Osteoblast (primary cell): ENCODE results near the gene HOXA2. TPM values are rescaled to one million over a fixed set of nuclear protein-coding genes. Genes with fewer than 3 reads are reported as not detected.

Source experiments
- DNase-seq: peaks from one replicate; pipeline ENCODE4 v3.0.0; 2011; ENCODE audit warnings: low spot score, mixed read lengths; ENCODE audit not compliant: insufficient read length; ENCODE audit errors: missing footprints
- H2AFZ ChIP-seq: 2 replicates; pipeline ENCODE4 v1.6.0; 2011; ENCODE audit warnings: mild to moderate bottlenecking, low read length
- H3K27ac ChIP-seq: 2 replicates; pipeline ENCODE4 v1.5.1; 2011; ENCODE audit warnings: mild to moderate bottlenecking, low read depth, low read length, moderate library complexity
- H3K27me3 ChIP-seq: 2 replicates; pipeline ENCODE4 v1.6.0; 2012; ENCODE audit warnings: mild to moderate bottlenecking, control low read depth, inconsistent platforms, low read length, moderate library complexity; ENCODE audit not compliant: insufficient read depth
- H3K36me3 ChIP-seq: 2 replicates; pipeline ENCODE4 v1.5.1; 2011; ENCODE audit warnings: mild to moderate bottlenecking, low read length, control low read depth, moderate library complexity; ENCODE audit not compliant: insufficient read depth
- H3K4me1 ChIP-seq: 2 replicates; pipeline ENCODE4 v1.5.1; 2011; ENCODE audit warnings: mild to moderate bottlenecking, low read length, control low read depth, moderate library complexity; ENCODE audit not compliant: insufficient read depth
- H3K4me2 ChIP-seq: 2 replicates; pipeline ENCODE4 v1.6.0; 2011; ENCODE audit warnings: mild to moderate bottlenecking, low read length; ENCODE audit not compliant: insufficient read depth
- H3K4me3 ChIP-seq: fragments of 200-600 bp; sonication (generic); 3 replicates; pipeline ENCODE4 v1.5.1; 2012; ENCODE audit warnings: mild to moderate bottlenecking, low read length, inconsistent platforms; ENCODE audit not compliant: insufficient read depth
- H3K79me2 ChIP-seq: 2 replicates; pipeline ENCODE4 v1.6.0; 2012; ENCODE audit warnings: mild to moderate bottlenecking, low read length, control low read depth, inconsistent platforms; ENCODE audit not compliant: insufficient read depth
- H3K9me3 ChIP-seq: 2 replicates; pipeline ENCODE4 v1.5.1; 2011; ENCODE audit warnings: low read depth, low read length, control low read depth
- H4K20me1 ChIP-seq: 2 replicates; pipeline ENCODE4 v1.6.0; 2012; ENCODE audit warnings: mild to moderate bottlenecking, low read length, control low read depth; ENCODE audit not compliant: insufficient read depth
- CTCF ChIP-seq: IDR thresholded peaks from 2 replicates; pipeline ENCODE4 v1.5.1; 2011; ENCODE audit warnings: mild to moderate bottlenecking, low read depth, low read length, moderate library complexity; ENCODE audit errors: extremely low read depth
- total RNA-seq: library from RNA; depleted of rRNA; stranded (reverse); fragments of >200 nt; gene quantifications from 2 replicates; pipeline ENCODE4 v1.2.3, GENCODE V29; 2012

Gene HOXA2
- total RNA-seq, 1 donor, result 0.36 TPM

GRCh38 chr7:27112955-27113949, 10.8 kb upstream of the HOXA2 start:
- peak overlapping the region; percentile 64 for H3K4me3 ChIP-seq
- H3K4me2 ChIP-seq, result peak overlapping the region; percentile 89
- peaks cover 22% of the 10 kb centered on the region for H3K79me2 ChIP-seq
- peaks cover 4% of the 10 kb centered on the region for H3K36me3 ChIP-seq
- DNase-seq, result peak; percentile 85
- H3K9me3 ChIP-seq, result no peaks in the 10 kb centered on the region
- peaks cover 16% of the 10 kb centered on the region for H4K20me1 ChIP-seq
- H3K4me1 ChIP-seq, result peaks cover 49% of the 10 kb centered on the region
- H3K27ac ChIP-seq, result peak overlapping the region; percentile 97
- H3K27me3 ChIP-seq, result no peaks in the 10 kb centered on the region
- TF ChIP-seq CTCF, result no peak
- no peak overlapping the region for H2AFZ ChIP-seq

GRCh38 chr7:27112361-27112760, 9.9 kb upstream of the HOXA2 start:
- Histone ChIP-seq H3K27me3 (no peaks in the 10 kb centered on the region), H4K20me1 (peaks cover 13% of the 10 kb centered on the region), H3K9me3 (no peaks in the 10 kb centered on the region), H3K4me1 (peaks cover 49% of the 10 kb centered on the region), H3K36me3 (peaks cover 4% of the 10 kb centered on the region), H2AFZ (no peak overlapping the region), H3K4me3 (peak overlapping the region; percentile 3), H3K4me2 (peak overlapping the region; percentile 89), H3K79me2 (peaks cover 22% of the 10 kb centered on the region), H3K27ac (peak overlapping the region; percentile 97)
- TF ChIP-seq CTCF, result no peak
- DNase-seq, result peak; percentile 84

- Histone ChIP-seq H3K4me3 (peak overlapping the region; percentile 60), H4K20me1 (peaks cover 8% of the 10 kb centered on the region), H2AFZ (no peak overlapping the region), H3K79me2 (peaks cover 22% of the 10 kb centered on the region), H3K27me3 (no peaks in the 10 kb centered on the region), H3K36me3 (peaks cover 4% of the 10 kb centered on the region), H3K4me1 (peaks cover 49% of the 10 kb centered on the region), H3K9me3 (no peaks in the 10 kb centered on the region), H3K27ac (peak overlapping the region; percentile 97), H3K4me2 (peak overlapping the region; percentile 89)
- no peak for DNase-seq
- TF ChIP-seq CTCF, result no peak
Observed at GRCh38 chr7:27111751-27112277, 9.3 kb upstream of the HOXA2 start.
